SK-N-SH (cell line): ENCODE data around the gene UMOD. TPM values are rescaled to one million over a fixed set of nuclear protein-coding genes. Genes with fewer than 3 reads are reported as not detected.
A peak's percentile ranks its signal among the peaks of the same experiment; 100 is the strongest.

ENCODE experiments used
- CTCF ChIA-PET: fragments of 300-600, 350-600 bp; formaldehyde crosslinking; extraction: SDS; loops from one replicate; lab custom pipeline; 2021; lab: Yijun Ruan, JAX
- POLR2A ChIA-PET: fragments of 350-600 bp; sonication (Branson Sonifier 250); formaldehyde crosslinking; extraction: SDS; loops from one replicate; lab custom pipeline; 2020; ENCODE audit warnings: antibody characterized with exemption, inconsistent platforms; lab: Yijun Ruan, JAX
- DNase-seq: peaks from one replicate; pipeline ENCODE4 v3.0.0; 2012
- H2AFZ ChIP-seq: fragments of 200-600 bp; sonication (generic); 2 replicates; pipeline ENCODE4 v1.8.1; 2016; ENCODE audit warnings: antibody characterized with exemption, mild to moderate bottlenecking, low read depth
- H3F3A ChIP-seq: fragments of 200-600 bp; sonication (generic); replicated peaks from 2 replicates; pipeline ENCODE3; 2016; ENCODE audit warnings: antibody characterized with exemption, mild to moderate bottlenecking; ENCODE audit not compliant: insufficient read depth
- H3K27ac ChIP-seq, 2 experiments: fragments of 200-500 bp in 1 of 2; fragments of 200-600 bp in 1 of 2; sonication (Bioruptor generic) in 1 of 2; sonication (generic), shearing (Covaris generic) in 1 of 2; 2 replicates each; pipeline versions ENCODE4 v1.5.1 to v1.6.1; 2014 to 2016; ENCODE audit warnings: low read depth in 2 of 2, inconsistent platforms in 1 of 2, low read length in 1 of 2, mild to moderate bottlenecking in 1 of 2, mixed read lengths in 1 of 2
- H3K27me3 ChIP-seq: fragments of 200-600 bp; sonication (generic), shearing (Covaris generic); 2 replicates; pipeline ENCODE4 v1.6.1; 2016; ENCODE audit warnings: mixed run types; ENCODE audit not compliant: insufficient read depth
- H3K36me3 ChIP-seq, 2 experiments: fragments of 200-500 bp in 1 of 2; fragments of 200-600 bp in 1 of 2; sonication (Bioruptor generic) in 1 of 2; sonication (generic) in 1 of 2; replicated peaks in 1 of 2; 2 replicates each; pipeline versions ENCODE3 to v1.5.1; 2014 to 2016; ENCODE audit warnings: low read length in 1 of 2, mild to moderate bottlenecking in 1 of 2; ENCODE audit not compliant: insufficient read depth in 2 of 2, control insufficient read depth in 1 of 2
- H3K4me1 ChIP-seq, 2 experiments: fragments of 200-500 bp in 1 of 2; fragments of 200-600 bp in 1 of 2; sonication (Bioruptor generic) in 1 of 2; sonication (generic), shearing (Covaris generic) in 1 of 2; 2 replicates each; pipeline versions ENCODE4 v1.5.1 to v1.6.1; 2014 to 2016; ENCODE audit warnings: low read depth in 1 of 2, low read length in 1 of 2, mixed run types in 1 of 2; ENCODE audit not compliant: insufficient read depth in 2 of 2, control insufficient read depth in 1 of 2
- H3K4me2 ChIP-seq: fragments of 200-600 bp; sonication (generic), shearing (Covaris generic); 2 replicates; pipeline ENCODE4 v1.6.1; 2017; ENCODE audit warnings: mixed run types
- H3K4me3 ChIP-seq, 2 experiments: fragments of 200-500 bp in 1 of 2; fragments of 200-600 bp in 1 of 2; sonication (Bioruptor generic) in 1 of 2; sonication (generic), shearing (Covaris generic) in 1 of 2; 2 replicates each; pipeline versions ENCODE4 v1.5.1 to v1.8.1; 2014 to 2016; ENCODE audit warnings: low read depth in 2 of 2, inconsistent platforms in 1 of 2, low read length in 1 of 2, mild to moderate bottlenecking in 1 of 2, mixed read lengths in 1 of 2, moderate library complexity in 1 of 2
- H3K79me2 ChIP-seq: fragments of 200-600 bp; sonication (generic); 2 replicates; pipeline ENCODE4 v1.8.1; 2017; ENCODE audit warnings: mild to moderate bottlenecking; ENCODE audit not compliant: insufficient read depth
- H3K9ac ChIP-seq: fragments of 200-600 bp; sonication (generic); 2 replicates; pipeline ENCODE4 v1.6.1; 2017; ENCODE audit warnings: mixed run types
- H3K9me2 ChIP-seq: fragments of 200-600 bp; sonication (generic); 2 replicates; pipeline ENCODE4 v1.6.1; 2017; ENCODE audit warnings: mixed run types
- H3K9me3 ChIP-seq: fragments of 200-600 bp; sonication (generic); 2 replicates; pipeline ENCODE4 v1.6.1; 2017; ENCODE audit warnings: mixed run types, mild to moderate bottlenecking, moderate library complexity
- H4K20me1 ChIP-seq: fragments of 200-600 bp; sonication (generic); 2 replicates; pipeline ENCODE4 v1.6.1; 2017; ENCODE audit warnings: mild to moderate bottlenecking, mixed run types; ENCODE audit not compliant: insufficient read depth
- CHD2 ChIP-seq: fragments of 150-350 bp; IDR thresholded peaks from 2 replicates; pipeline ENCODE4 v1.6.1; 2018; ENCODE audit warnings: low read length; ENCODE audit not compliant: partially characterized antibody
- ELF1 ChIP-seq: IDR thresholded peaks from 2 replicates; pipeline ENCODE4 v1.4.0; 2012
- GATA2 ChIP-seq: sonication (generic); formaldehyde crosslinking; IDR thresholded peaks from 2 replicates; pipeline ENCODE4 v1.5.0; 2020; ENCODE audit warnings: mild to moderate bottlenecking, missing genetic modification reagents
- MEF2A ChIP-seq: IDR thresholded peaks from 2 replicates; pipeline ENCODE4 v1.4.0; 2012; ENCODE audit warnings: low read depth, borderline replicate concordance
- NFIC ChIP-seq: IDR thresholded peaks from 2 replicates; pipeline ENCODE4 v1.4.0; 2012; ENCODE audit warnings: borderline replicate concordance
- RCOR1 ChIP-seq: fragments of 150-350 bp; IDR thresholded peaks from 2 replicates; pipeline ENCODE4 v1.6.1; 2017; ENCODE audit warnings: antibody characterized with exemption, low read length
- RFX5 ChIP-seq: IDR thresholded peaks from 2 replicates; pipeline ENCODE4 v1.6.1; 2012; ENCODE audit warnings: mild to moderate bottlenecking, improper control_type of control experiment, low read length
- TAF1 ChIP-seq: IDR thresholded peaks from 2 replicates; pipeline ENCODE4 v1.6.1; 2012; ENCODE audit warnings: low read depth, mild to moderate bottlenecking, low read length, moderate library complexity, borderline replicate concordance
- TCF12 ChIP-seq: IDR thresholded peaks from 2 replicates; pipeline ENCODE4 v1.4.0; 2012
- TEAD4 ChIP-seq: IDR thresholded peaks from 2 replicates; pipeline ENCODE4 v1.4.0; 2012; ENCODE audit warnings: mild to moderate bottlenecking, borderline replicate concordance; ENCODE audit not compliant: insufficient read depth
- WGBS: methylation state at CpG from one replicate; pipeline ENCODE4 v1.1.6; 2017; ENCODE audit warnings: low lambda C conversion rate; 5-methylcytosine and 5-hydroxymethylcytosine counted together
- polyA plus RNA-seq, 3 experiments: library from polyadenylated mRNA; depleted of rRNA; stranded (reverse); fragments of >200 nt; gene quantifications; 2 replicates each; pipeline ENCODE4 v1.2.3, GENCODE V29; 2012
- TF ChIP-seq, protein P1 (sequence below): fragments of 200-600 bp; sonication (generic); IDR thresholded peaks from 2 replicates; pipeline ENCODE4 v1.6.1; 2017; ENCODE audit warnings: antibody characterized with exemption, mild to moderate bottlenecking, moderate library complexity
- TF ChIP-seq, protein P2 (sequence below): IDR thresholded peaks from 2 replicates; pipeline ENCODE4 v1.6.1; 2012; ENCODE audit warnings: mild to moderate bottlenecking, low read depth, low read length, moderate library complexity
- TF ChIP-seq, protein P3 (sequence below): IDR thresholded peaks from 2 replicates; pipeline ENCODE4 v1.4.0; 2012; ENCODE audit warnings: low read depth, borderline replicate concordance
- TF ChIP-seq, protein P4 (sequence below): fragments of 150-350 bp; IDR thresholded peaks from 2 replicates; pipeline ENCODE4 v1.6.1; 2016; ENCODE audit warnings: mild to moderate bottlenecking, low read depth, low read length
- TF ChIP-seq, protein P5 (sequence below): fragments of 150-350 bp; IDR thresholded peaks from 2 replicates; pipeline ENCODE4 v1.6.1; 2017; ENCODE audit warnings: antibody characterized with exemption, low read length, low read depth, borderline replicate concordance
- TF ChIP-seq, protein P6 (sequence below): IDR thresholded peaks from 2 replicates; pipeline ENCODE4 v1.4.0; 2012; ENCODE audit warnings: low read depth

The UMOD gene
- polyA plus RNA-seq, 1 of the 3 experiments (the other 2 are of a cell fraction): not detected

DNA sequence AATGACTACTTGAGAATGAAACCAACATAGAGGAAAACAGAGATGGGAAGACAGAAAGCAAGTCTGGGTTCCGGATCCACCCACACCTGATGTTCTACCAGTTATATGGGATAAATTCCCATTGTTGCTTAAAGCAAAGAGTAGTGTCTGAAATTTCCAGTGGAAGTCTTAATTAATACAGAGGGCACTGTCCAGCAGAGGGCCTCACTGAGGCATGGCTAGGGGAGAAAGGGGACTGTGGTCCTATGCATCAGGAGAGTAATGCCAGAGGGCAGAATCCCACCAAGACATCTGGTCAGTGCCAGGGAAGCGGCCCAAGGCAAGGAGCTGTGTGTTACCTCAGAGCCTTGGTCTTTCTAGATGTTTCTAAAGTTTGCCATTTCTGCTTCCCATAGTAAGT, 7.5 kb upstream of the UMOD start:
- CTCF ChIA-PET: interaction anchor here (0.9 to 1.8 kb wide), 7 partner anchors 23 to 461 kb away, joined by 3 to 8 read pairs (median 3); no protein-coding TSS in a partner anchor
- Histone ChIP-seq H3K9me2 (no peaks in the 10 kb centered on the region), H3K4me2 (no peak overlapping the region), H3K27ac (no peak overlapping the region), H3K9ac (no peak overlapping the region), H2AFZ (no peak overlapping the region), H3K79me2 (no peaks in the 10 kb centered on the region), H4K20me1 (no peaks in the 10 kb centered on the region)
- DNase-seq: peak; percentile 15
- WGBS: 12% methylated on average over 2 of the region's 2 CpGs
- TF ChIP-seq, protein P1, sequence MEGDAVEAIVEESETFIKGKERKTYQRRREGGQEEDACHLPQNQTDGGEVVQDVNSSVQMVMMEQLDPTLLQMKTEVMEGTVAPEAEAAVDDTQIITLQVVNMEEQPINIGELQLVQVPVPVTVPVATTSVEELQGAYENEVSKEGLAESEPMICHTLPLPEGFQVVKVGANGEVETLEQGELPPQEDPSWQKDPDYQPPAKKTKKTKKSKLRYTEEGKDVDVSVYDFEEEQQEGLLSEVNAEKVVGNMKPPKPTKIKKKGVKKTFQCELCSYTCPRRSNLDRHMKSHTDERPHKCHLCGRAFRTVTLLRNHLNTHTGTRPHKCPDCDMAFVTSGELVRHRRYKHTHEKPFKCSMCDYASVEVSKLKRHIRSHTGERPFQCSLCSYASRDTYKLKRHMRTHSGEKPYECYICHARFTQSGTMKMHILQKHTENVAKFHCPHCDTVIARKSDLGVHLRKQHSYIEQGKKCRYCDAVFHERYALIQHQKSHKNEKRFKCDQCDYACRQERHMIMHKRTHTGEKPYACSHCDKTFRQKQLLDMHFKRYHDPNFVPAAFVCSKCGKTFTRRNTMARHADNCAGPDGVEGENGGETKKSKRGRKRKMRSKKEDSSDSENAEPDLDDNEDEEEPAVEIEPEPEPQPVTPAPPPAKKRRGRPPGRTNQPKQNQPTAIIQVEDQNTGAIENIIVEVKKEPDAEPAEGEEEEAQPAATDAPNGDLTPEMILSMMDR: peak; percentile 46
- TF ChIP-seq TEAD4: no peak
- TF ChIP-seq, all 33 proteins: peak for 1
- H3K4me1 ChIP-seq: no peaks in the 10 kb centered on the region
- no peaks in the 10 kb centered on the region for H3F3A ChIP-seq
- H3K9me3 ChIP-seq: no peaks in the 10 kb centered on the region
- H3K36me3 ChIP-seq: no peaks in the 10 kb centered on the region
- H3K4me3 ChIP-seq: no peak overlapping the region
- POLR2A ChIA-PET: no interaction called here
- H3K27me3 ChIP-seq: peaks cover 6% of the 10 kb centered on the region; the same call in 1 of the 2 replicates

DNA sequence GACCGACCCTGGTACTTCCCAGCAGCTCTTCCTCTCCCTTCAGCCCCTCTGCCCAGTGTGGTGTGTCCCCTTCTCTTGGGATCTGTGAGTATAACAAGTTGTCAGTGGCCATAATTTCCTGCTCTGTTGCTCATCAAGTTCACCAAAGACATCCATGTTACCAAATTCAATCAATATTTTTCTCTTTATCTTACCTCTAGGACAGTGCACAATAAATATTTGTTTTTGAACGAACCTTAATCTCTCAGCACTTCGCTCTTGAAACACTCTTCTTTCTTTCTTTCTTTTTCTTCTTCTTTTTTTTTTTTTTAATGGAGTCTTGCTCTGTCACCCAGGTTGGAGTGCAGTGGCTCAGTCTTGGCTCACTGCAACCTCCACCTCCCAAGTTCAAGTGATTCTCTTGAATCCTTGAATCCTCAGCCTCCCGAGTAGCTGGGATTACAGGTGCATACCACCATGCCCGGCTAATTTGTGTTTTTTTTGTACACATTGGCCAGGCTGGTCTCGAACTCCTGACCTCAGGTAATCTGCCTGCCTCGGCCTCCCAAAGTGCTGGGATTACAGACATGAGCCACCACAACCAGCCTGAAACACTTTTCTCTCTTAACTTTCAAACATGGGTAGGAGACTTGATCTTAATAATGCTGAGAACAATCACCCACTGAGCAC, 2.7 kb upstream of the UMOD start:
- no peaks in the 10 kb centered on the region for H4K20me1 ChIP-seq
- H3K27me3 ChIP-seq: no peaks in the 10 kb centered on the region; the same call in 1 of the 2 replicates
- no peaks in the 10 kb centered on the region for H3K36me3 ChIP-seq
- TF ChIP-seq, protein P2, sequence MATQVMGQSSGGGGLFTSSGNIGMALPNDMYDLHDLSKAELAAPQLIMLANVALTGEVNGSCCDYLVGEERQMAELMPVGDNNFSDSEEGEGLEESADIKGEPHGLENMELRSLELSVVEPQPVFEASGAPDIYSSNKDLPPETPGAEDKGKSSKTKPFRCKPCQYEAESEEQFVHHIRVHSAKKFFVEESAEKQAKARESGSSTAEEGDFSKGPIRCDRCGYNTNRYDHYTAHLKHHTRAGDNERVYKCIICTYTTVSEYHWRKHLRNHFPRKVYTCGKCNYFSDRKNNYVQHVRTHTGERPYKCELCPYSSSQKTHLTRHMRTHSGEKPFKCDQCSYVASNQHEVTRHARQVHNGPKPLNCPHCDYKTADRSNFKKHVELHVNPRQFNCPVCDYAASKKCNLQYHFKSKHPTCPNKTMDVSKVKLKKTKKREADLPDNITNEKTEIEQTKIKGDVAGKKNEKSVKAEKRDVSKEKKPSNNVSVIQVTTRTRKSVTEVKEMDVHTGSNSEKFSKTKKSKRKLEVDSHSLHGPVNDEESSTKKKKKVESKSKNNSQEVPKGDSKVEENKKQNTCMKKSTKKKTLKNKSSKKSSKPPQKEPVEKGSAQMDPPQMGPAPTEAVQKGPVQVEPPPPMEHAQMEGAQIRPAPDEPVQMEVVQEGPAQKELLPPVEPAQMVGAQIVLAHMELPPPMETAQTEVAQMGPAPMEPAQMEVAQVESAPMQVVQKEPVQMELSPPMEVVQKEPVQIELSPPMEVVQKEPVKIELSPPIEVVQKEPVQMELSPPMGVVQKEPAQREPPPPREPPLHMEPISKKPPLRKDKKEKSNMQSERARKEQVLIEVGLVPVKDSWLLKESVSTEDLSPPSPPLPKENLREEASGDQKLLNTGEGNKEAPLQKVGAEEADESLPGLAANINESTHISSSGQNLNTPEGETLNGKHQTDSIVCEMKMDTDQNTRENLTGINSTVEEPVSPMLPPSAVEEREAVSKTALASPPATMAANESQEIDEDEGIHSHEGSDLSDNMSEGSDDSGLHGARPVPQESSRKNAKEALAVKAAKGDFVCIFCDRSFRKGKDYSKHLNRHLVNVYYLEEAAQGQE: no peak
- TF ChIP-seq, protein P3, sequence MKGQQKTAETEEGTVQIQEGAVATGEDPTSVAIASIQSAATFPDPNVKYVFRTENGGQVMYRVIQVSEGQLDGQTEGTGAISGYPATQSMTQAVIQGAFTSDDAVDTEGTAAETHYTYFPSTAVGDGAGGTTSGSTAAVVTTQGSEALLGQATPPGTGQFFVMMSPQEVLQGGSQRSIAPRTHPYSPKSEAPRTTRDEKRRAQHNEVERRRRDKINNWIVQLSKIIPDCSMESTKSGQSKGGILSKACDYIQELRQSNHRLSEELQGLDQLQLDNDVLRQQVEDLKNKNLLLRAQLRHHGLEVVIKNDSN: no peak
- TF ChIP-seq NFIC (no peak), RCOR1 (no peak), MEF2A (no peak), CHD2 (no peak), TCF12 (no peak), ELF1 (no peak), GATA2 (CRISPR knock-in tag) (no peak), TEAD4 (no peak), RFX5 (no peak), TAF1 (no peak)
- TF ChIP-seq, protein P4, sequence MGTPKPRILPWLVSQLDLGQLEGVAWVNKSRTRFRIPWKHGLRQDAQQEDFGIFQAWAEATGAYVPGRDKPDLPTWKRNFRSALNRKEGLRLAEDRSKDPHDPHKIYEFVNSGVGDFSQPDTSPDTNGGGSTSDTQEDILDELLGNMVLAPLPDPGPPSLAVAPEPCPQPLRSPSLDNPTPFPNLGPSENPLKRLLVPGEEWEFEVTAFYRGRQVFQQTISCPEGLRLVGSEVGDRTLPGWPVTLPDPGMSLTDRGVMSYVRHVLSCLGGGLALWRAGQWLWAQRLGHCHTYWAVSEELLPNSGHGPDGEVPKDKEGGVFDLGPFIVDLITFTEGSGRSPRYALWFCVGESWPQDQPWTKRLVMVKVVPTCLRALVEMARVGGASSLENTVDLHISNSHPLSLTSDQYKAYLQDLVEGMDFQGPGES: no peak
- TF ChIP-seq, protein P5, sequence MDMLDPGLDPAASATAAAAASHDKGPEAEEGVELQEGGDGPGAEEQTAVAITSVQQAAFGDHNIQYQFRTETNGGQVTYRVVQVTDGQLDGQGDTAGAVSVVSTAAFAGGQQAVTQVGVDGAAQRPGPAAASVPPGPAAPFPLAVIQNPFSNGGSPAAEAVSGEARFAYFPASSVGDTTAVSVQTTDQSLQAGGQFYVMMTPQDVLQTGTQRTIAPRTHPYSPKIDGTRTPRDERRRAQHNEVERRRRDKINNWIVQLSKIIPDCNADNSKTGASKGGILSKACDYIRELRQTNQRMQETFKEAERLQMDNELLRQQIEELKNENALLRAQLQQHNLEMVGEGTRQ: no peak
- TF ChIP-seq, protein P6, sequence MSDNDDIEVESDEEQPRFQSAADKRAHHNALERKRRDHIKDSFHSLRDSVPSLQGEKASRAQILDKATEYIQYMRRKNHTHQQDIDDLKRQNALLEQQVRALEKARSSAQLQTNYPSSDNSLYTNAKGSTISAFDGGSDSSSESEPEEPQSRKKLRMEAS: no peak
- CTCF ChIA-PET: no interaction called here
- no peaks in the 10 kb centered on the region for H3K4me1 ChIP-seq
- H3K9me3 ChIP-seq: no peaks in the 10 kb centered on the region
- no peak for DNase-seq
- WGBS: under 1% methylated on average over 7 of the region's 7 CpGs
- H2AFZ ChIP-seq: no peak overlapping the region
- H3K9me2 ChIP-seq: no peaks in the 10 kb centered on the region
- POLR2A ChIA-PET: no interaction called here
- H3F3A ChIP-seq: no peaks in the 10 kb centered on the region
- H3K4me2 ChIP-seq: no peak overlapping the region
- no peak overlapping the region for H3K9ac ChIP-seq
- H3K79me2 ChIP-seq: no peaks in the 10 kb centered on the region
- no peak overlapping the region for H3K4me3 ChIP-seq
- H3K27ac ChIP-seq: no peak overlapping the region
